ENCODE measurements around the gene ABCA2. TPM values are rescaled to one million over a fixed set of nuclear protein-coding genes. Genes with fewer than 3 reads are reported as not detected.

ABCA2 gene
- polyA plus RNA-seq, 1 donor, result 25.3 TPM

DNA sequence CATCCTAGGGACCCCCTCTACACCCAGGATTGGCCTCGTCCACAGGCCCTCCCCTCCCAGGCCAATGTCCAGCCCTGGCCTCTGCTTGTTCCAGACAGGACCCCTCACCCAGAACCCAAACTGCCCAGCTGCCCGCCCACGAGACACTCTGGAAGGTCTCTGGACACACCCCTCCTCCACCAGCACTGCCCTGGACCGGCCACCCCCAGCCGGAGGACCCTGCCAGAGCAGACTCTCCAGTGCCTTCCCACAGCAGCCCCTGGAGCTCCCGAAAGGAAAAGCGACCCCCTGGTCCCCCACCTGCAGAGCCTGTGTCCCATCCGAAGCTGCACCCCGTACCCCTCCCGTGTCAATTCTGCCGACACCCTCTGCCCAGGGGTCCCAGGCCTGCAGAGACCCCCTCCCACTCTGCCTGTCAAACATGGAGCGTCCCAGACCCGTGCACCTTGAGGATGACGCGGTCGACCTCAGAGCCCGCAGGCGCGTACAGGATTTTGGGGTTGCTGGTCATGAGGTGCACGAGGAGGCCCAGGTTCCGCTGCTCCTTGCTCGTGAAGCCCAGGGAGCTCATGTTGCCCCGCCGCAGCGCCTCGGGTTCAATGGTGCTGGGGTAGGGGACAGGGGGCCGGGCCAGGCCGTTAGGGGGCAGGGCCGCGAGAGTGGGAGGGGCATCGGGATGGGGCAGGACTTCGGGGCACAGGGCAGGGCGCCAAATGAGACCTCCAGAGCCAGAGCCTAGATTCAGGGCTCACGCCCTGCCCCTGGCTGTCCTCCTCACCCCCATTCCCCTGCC, 8.0 kb downstream of the ABCA2 start:
- no CpG with 5 or more reads among the region's 34 CpGs for WGBS (ENCODE audit: insufficient coverage, low lambda C conversion rate)
- H3K36me3 ChIP-seq (ENCODE audit: control insufficient read depth, insufficient read depth, low read length), result peaks cover 12% of the 10 kb centered on the region
- no peak for DNase-seq
- H3K9me3 ChIP-seq (ENCODE audit: control insufficient read depth, low read depth, low read length), result peaks cover 41% of the 10 kb centered on the region
- H3K4me1 ChIP-seq (ENCODE audit: control insufficient read depth, insufficient read depth, low read length), result peaks cover 21% of the 10 kb centered on the region
- H3K27me3 ChIP-seq (ENCODE audit: control insufficient read depth, insufficient read depth, low read length), result no peaks in the 10 kb centered on the region
- no peak overlapping the region for H3K4me3 ChIP-seq (ENCODE audit: low read length)
- no peak overlapping the region for H3K27ac ChIP-seq (ENCODE audit: low read length)

DNA sequence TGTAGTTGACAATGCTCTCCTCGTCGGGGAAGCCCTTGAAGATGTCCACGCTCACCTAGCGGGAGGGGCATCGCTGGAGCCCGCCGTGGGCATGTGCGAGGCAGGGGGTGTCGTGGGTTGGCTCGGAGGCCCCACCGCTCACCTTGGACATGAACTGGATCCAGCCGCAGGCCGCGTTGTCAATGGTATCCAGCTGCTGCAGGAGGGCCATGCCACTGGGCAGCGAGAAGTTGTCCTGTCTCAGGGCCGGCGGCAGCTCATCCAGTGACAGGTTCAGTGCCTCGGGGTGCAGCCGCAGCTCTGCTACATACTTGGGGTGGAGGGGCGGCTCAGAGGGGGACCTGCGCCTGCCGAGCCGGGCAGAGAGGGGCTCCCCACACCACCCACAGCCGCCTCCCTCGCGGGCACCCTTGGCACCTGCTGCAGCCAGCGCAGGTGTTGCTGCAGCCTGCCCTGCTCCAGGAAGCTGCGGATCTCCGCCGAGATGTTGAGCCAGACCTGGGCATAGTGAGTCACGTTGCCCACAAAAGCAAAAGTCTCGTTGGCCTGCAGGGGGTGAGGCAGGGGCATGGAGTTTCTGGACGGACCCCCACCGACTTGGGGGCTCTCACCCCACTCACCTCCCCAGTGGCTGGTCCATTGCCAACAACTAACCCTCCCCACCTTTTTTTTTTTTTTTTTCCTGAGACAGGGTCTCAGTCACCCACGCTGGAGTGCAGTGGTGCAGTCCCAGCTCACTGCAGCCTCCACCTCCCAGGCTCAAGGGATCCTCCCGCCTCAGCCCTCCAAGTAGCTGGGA, 9.1 kb downstream of the ABCA2 start:
- H3K36me3 ChIP-seq (ENCODE audit: control insufficient read depth, insufficient read depth, low read length), result peaks cover 17% of the 10 kb centered on the region
- no peak overlapping the region for H3K4me3 ChIP-seq (ENCODE audit: low read length)
- H3K9me3 ChIP-seq (ENCODE audit: control insufficient read depth, low read depth, low read length), result peaks cover 52% of the 10 kb centered on the region
- no CpG with 5 or more reads among the region's 36 CpGs for WGBS (ENCODE audit: insufficient coverage, low lambda C conversion rate)
- DNase-seq, result no peak
- H3K4me1 ChIP-seq (ENCODE audit: control insufficient read depth, insufficient read depth, low read length), result peaks cover 21% of the 10 kb centered on the region
- H3K27ac ChIP-seq (ENCODE audit: low read length), result no peak overlapping the region
- no peaks in the 10 kb centered on the region for H3K27me3 ChIP-seq (ENCODE audit: control insufficient read depth, insufficient read depth, low read length)

GRCh38 chr9:137017791-137018497, 10.1 kb downstream of the ABCA2 start:
- peaks cover 17% of the 10 kb centered on the region for H3K36me3 ChIP-seq (ENCODE audit: control insufficient read depth, insufficient read depth, low read length)
- H3K9me3 ChIP-seq (ENCODE audit: control insufficient read depth, low read depth, low read length), result peaks cover 59% of the 10 kb centered on the region

DNA sequence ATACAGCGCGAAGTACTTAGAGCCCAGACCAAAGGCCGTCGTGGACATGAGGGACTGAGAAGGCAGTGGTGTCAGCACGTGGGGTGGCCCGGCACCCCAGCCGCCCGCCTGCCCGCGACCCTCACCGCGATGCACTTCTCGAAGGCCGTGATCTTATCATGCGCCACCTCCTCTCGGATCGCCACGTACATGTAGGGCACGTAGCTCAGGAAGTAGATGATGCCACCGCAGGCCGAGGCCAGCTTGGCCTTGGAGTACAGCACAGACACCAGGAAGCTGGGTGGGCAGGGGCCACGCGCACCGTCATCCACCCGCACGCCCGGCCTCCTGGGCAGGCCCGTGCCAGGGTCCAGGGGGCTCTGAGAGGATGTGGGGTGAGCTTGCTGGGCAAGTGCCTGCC, 11.0 kb downstream of the ABCA2 start:
- Histone ChIP-seq H3K27me3 (ENCODE audit: control insufficient read depth, insufficient read depth, low read length) (no peaks in the 10 kb centered on the region), H3K4me1 (ENCODE audit: control insufficient read depth, insufficient read depth, low read length) (peaks cover 7% of the 10 kb centered on the region), H3K36me3 (ENCODE audit: control insufficient read depth, insufficient read depth, low read length) (peaks cover 17% of the 10 kb centered on the region), H3K9me3 (ENCODE audit: control insufficient read depth, low read depth, low read length) (peaks cover 58% of the 10 kb centered on the region), H3K4me3 (ENCODE audit: low read length) (no peak overlapping the region), H3K27ac (ENCODE audit: low read length) (no peak overlapping the region)
- no peak for DNase-seq
- WGBS (ENCODE audit: insufficient coverage, low lambda C conversion rate), result no CpG with 5 or more reads among the region's 28 CpGs

More at GRCh38 chr9:137017791-137018497, 10.1 kb downstream of the ABCA2 start:
- Histone ChIP-seq H3K27ac (ENCODE audit: low read length) (no peak overlapping the region), H3K4me3 (ENCODE audit: low read length) (no peak overlapping the region), H3K27me3 (ENCODE audit: control insufficient read depth, insufficient read depth, low read length) (no peaks in the 10 kb centered on the region), H3K4me1 (ENCODE audit: control insufficient read depth, insufficient read depth, low read length) (peaks cover 16% of the 10 kb centered on the region)
- DNase-seq, result no peak
- WGBS (ENCODE audit: insufficient coverage, low lambda C conversion rate), result no CpG with 5 or more reads among the region's 45 CpGs

DNA sequence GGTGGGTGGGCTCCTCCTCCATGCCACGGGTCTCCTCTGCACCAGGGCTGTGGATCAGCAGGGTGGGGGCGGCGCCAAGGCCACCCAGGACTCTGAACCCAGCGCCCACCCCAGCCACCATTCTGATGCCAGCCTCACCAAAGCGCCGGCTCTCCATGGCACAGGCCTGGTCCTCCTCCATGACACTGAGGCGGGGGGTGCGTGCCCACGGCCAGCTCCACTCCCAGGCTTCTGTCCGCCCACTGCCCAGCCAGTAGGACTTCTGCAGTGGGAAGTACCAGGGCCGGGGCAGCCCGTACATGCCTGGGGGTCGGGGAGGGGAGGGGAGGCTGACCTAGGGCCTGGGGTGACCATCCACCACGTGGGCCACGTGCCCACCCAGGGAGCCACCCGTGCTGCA, 11.6 kb downstream of the ABCA2 start:
- DNase-seq, result no peak
- peaks cover 4% of the 10 kb centered on the region for H3K4me1 ChIP-seq (ENCODE audit: control insufficient read depth, insufficient read depth, low read length)
- H3K4me3 ChIP-seq (ENCODE audit: low read length), result no peak overlapping the region
- peaks cover 17% of the 10 kb centered on the region for H3K36me3 ChIP-seq (ENCODE audit: control insufficient read depth, insufficient read depth, low read length)
- peaks cover 58% of the 10 kb centered on the region for H3K9me3 ChIP-seq (ENCODE audit: control insufficient read depth, low read depth, low read length)
- H3K27ac ChIP-seq (ENCODE audit: low read length), result no peak overlapping the region
- WGBS (ENCODE audit: insufficient coverage, low lambda C conversion rate), result no CpG with 5 or more reads among the region's 16 CpGs
- H3K27me3 ChIP-seq (ENCODE audit: control insufficient read depth, insufficient read depth, low read length), result no peaks in the 10 kb centered on the region

GRCh38 chr9:137015976-137016375, 12.1 kb downstream of the ABCA2 start:
- peaks cover 55% of the 10 kb centered on the region for H3K9me3 ChIP-seq (ENCODE audit: control insufficient read depth, low read depth, low read length)
- H3K27ac ChIP-seq (ENCODE audit: low read length), result no peak overlapping the region
- no peaks in the 10 kb centered on the region for H3K4me1 ChIP-seq (ENCODE audit: control insufficient read depth, insufficient read depth, low read length)
- peaks cover 17% of the 10 kb centered on the region for H3K36me3 ChIP-seq (ENCODE audit: control insufficient read depth, insufficient read depth, low read length)
- H3K4me3 ChIP-seq (ENCODE audit: low read length), result no peak overlapping the region
- no peak for DNase-seq
- no CpG with 5 or more reads among the region's 21 CpGs for WGBS (ENCODE audit: insufficient coverage, low lambda C conversion rate)
- H3K27me3 ChIP-seq (ENCODE audit: control insufficient read depth, insufficient read depth, low read length), result no peaks in the 10 kb centered on the region

DNA sequence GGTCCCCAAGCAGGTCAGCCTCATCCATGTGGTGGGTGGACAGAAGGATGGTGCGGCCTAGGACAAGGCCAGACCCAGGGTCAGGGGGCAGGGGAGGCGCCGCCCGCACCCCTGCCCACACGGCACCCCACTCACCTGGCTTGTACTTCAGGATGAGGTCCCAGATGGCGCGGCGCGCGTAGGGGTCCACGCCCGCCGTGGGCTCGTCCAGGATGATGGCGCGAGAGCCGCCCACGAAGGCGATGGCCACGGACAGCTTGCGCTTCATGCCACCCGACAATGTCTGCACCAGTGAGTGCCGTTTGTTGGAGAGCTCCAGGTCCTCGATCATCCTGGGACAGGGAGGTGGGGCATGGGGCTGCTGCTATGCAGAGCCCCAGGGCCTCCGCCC, 12.5 kb downstream of the ABCA2 start:
- DNase-seq, result no peak
- no CpG with 5 or more reads among the region's 25 CpGs for WGBS (ENCODE audit: insufficient coverage, low lambda C conversion rate)
- H3K36me3 ChIP-seq (ENCODE audit: control insufficient read depth, insufficient read depth, low read length), result peaks cover 17% of the 10 kb centered on the region
- no peaks in the 10 kb centered on the region for H3K27me3 ChIP-seq (ENCODE audit: control insufficient read depth, insufficient read depth, low read length)
- H3K4me3 ChIP-seq (ENCODE audit: low read length), result no peak overlapping the region
- no peak overlapping the region for H3K27ac ChIP-seq (ENCODE audit: low read length)
- peaks cover 53% of the 10 kb centered on the region for H3K9me3 ChIP-seq (ENCODE audit: control insufficient read depth, low read depth, low read length)
- H3K4me1 ChIP-seq (ENCODE audit: control insufficient read depth, insufficient read depth, low read length), result no peaks in the 10 kb centered on the region

- Histone ChIP-seq H3K4me1 (ENCODE audit: control insufficient read depth, insufficient read depth, low read length) (no peaks in the 10 kb centered on the region), H3K27me3 (ENCODE audit: control insufficient read depth, insufficient read depth, low read length) (no peaks in the 10 kb centered on the region), H3K27ac (ENCODE audit: low read length) (no peak overlapping the region), H3K9me3 (ENCODE audit: control insufficient read depth, low read depth, low read length) (peaks cover 51% of the 10 kb centered on the region), H3K4me3 (ENCODE audit: low read length) (no peak overlapping the region), H3K36me3 (ENCODE audit: control insufficient read depth, insufficient read depth, low read length) (peaks cover 17% of the 10 kb centered on the region)
- DNase-seq, result no peak
- WGBS (ENCODE audit: insufficient coverage, low lambda C conversion rate), result no CpG with 5 or more reads among the region's 36 CpGs
These were observed 13.1 kb downstream of the ABCA2 start for GRCh38 chr9:137014776-137015539.

GRCh38 chr9:137014166-137014565, 13.9 kb downstream of the ABCA2 start:
- no peak for DNase-seq
- peaks cover 17% of the 10 kb centered on the region for H3K36me3 ChIP-seq (ENCODE audit: control insufficient read depth, insufficient read depth, low read length)

DNA sequence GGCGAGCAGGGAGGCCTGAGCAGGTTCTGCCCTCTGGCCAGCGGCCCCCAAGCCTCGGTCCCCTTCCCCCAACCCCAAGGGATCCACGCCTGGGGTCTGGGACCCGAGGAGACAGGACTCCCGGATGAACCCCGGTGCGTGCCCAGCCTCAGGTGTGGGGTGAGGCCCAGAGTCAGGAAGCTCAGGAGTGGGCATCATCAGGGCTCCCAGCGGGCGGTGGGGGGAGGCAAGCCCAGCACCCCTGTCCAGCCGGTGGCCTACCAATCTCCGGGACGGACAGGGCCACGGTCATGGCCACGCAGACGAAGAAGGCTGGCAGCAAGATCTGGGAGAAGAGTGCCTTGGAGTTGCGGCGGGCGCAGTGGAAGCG, 14.5 kb downstream of the ABCA2 start:
- H3K9me3 ChIP-seq (ENCODE audit: control insufficient read depth, low read depth, low read length), result peaks cover 52% of the 10 kb centered on the region
- no peaks in the 10 kb centered on the region for H3K27me3 ChIP-seq (ENCODE audit: control insufficient read depth, insufficient read depth, low read length)
- DNase-seq, result no peak
- H3K4me3 ChIP-seq (ENCODE audit: low read length), result no peak overlapping the region
- no peak overlapping the region for H3K27ac ChIP-seq (ENCODE audit: low read length)
- peaks cover 17% of the 10 kb centered on the region for H3K36me3 ChIP-seq (ENCODE audit: control insufficient read depth, insufficient read depth, low read length)
- WGBS (ENCODE audit: insufficient coverage, low lambda C conversion rate), result no CpG with 5 or more reads among the region's 20 CpGs
- no peaks in the 10 kb centered on the region for H3K4me1 ChIP-seq (ENCODE audit: control insufficient read depth, insufficient read depth, low read length)

More at GRCh38 chr9:137014166-137014565, 13.9 kb downstream of the ABCA2 start:
- no CpG with 5 or more reads among the region's 23 CpGs for WGBS (ENCODE audit: insufficient coverage, low lambda C conversion rate)
- Histone ChIP-seq H3K27ac (ENCODE audit: low read length) (no peak overlapping the region), H3K27me3 (ENCODE audit: control insufficient read depth, insufficient read depth, low read length) (no peaks in the 10 kb centered on the region), H3K4me1 (ENCODE audit: control insufficient read depth, insufficient read depth, low read length) (no peaks in the 10 kb centered on the region), H3K9me3 (ENCODE audit: control insufficient read depth, low read depth, low read length) (peaks cover 55% of the 10 kb centered on the region), H3K4me3 (ENCODE audit: low read length) (no peak overlapping the region)
